GM12878 (cell line): ENCODE data around the gene CCNY. TPM values are rescaled to one million over a fixed set of nuclear protein-coding genes. Genes with fewer than 3 reads are reported as not detected.

Source experiments
- ATAC-seq: fragments of 200-7000 bp; cut with Tn5 transposase; 3 replicates; pipeline ENCODE4 v1.9.1; 2020; ENCODE audit warnings: mild to moderate bottlenecking, moderate library complexity
- BruUV-seq: library from RNA; stranded (reverse); fragments of 400-500 nt; replicated peaks from 2 replicates; lab custom pipeline; 2021; lab: Mats Ljungman, UMichigan
- CTCF ChIA-PET: fragments of 300-600 bp; sonication (Branson Sonifier 250); formaldehyde crosslinking; extraction: SDS; loops from one replicate; lab custom pipeline; 2021; ENCODE audit warnings: inconsistent platforms; lab: Yijun Ruan, JAX
- POLR2A ChIA-PET: fragments of 350-600 bp; formaldehyde crosslinking; extraction: SDS; loops from one replicate; lab custom pipeline; 2021; ENCODE audit warnings: inconsistent platforms; lab: Charles Lee
- RAD21 ChIA-PET: fragments of 300-600 bp; sonication (Branson Sonifier 250); formaldehyde crosslinking; loops from one replicate; lab custom pipeline; 2023; ENCODE audit warnings: antibody characterized with exemption; ENCODE audit not compliant: unreplicated experiment; lab: Charles Lee
- SMC1A ChIA-PET: fragments of 300-600 bp; sonication (Branson Sonifier 250); formaldehyde crosslinking; loops from one replicate; lab custom pipeline; 2023; ENCODE audit not compliant: unreplicated experiment, uncharacterized antibody; lab: Charles Lee
- DNase-seq: peaks from one replicate; pipeline ENCODE4 v3.0.0-alpha.2; 2011; ENCODE audit warnings: low read depth, low spot score
- FAIRE-seq: peaks from 3 replicates; lab custom pipeline; 2011; peaks lifted over from hg19 to GRCh38; lab: Jason Lieb, UNC
- H2AFZ ChIP-seq: 2 replicates; pipeline ENCODE4 v1.6.0; 2011; ENCODE audit warnings: low read depth, low read length, control low read depth; ENCODE audit not compliant: control insufficient read depth
- H3K27ac ChIP-seq: 2 replicates; pipeline ENCODE4 v1.5.1; 2011; ENCODE audit warnings: control low read depth; ENCODE audit not compliant: control insufficient read depth, insufficient read depth
- H3K27me3 ChIP-seq, 2 experiments: replicated peaks in 1 of 2; 2 replicates each; pipeline versions ENCODE4 v1.6.0 to v1.6.1; 2011; ENCODE audit warnings: low read length in 1 of 2; ENCODE audit not compliant: control insufficient read depth in 2 of 2, insufficient read depth in 2 of 2
- H3K36me3 ChIP-seq, 2 experiments: 2 replicates each; pipeline ENCODE4 v1.5.1; 2011; ENCODE audit warnings: low read length in 1 of 2; ENCODE audit not compliant: control insufficient read depth in 2 of 2, insufficient read depth in 2 of 2
- H3K4me1 ChIP-seq: 2 replicates; pipeline ENCODE4 v1.6.1; 2011; ENCODE audit warnings: mild to moderate bottlenecking, low read length, moderate library complexity, mixed read lengths; ENCODE audit not compliant: control insufficient read depth, insufficient read depth
- H3K4me2 ChIP-seq: 2 replicates; pipeline ENCODE4 v1.6.0; 2011; ENCODE audit warnings: control low read depth; ENCODE audit not compliant: control insufficient read depth, insufficient read depth
- H3K4me3 ChIP-seq: fragments of 200-600 bp; sonication (generic); 2 replicates; pipeline ENCODE4 v1.5.1; 2016
- H3K79me2 ChIP-seq: 2 replicates; pipeline ENCODE4 v1.6.0; 2011; ENCODE audit warnings: low read length; ENCODE audit not compliant: control insufficient read depth, insufficient read depth
- H3K9ac ChIP-seq: 2 replicates; pipeline ENCODE4 v1.8.0; 2011; ENCODE audit warnings: low read length, control low read depth, mixed read lengths; ENCODE audit not compliant: control insufficient read depth, insufficient read depth
- H3K9me3 ChIP-seq: replicated peaks from 3 replicates; pipeline ENCODE4 v1.5.1; 2011; ENCODE audit warnings: mild to moderate bottlenecking, low read length; ENCODE audit not compliant: control insufficient read depth, insufficient read depth
- H4K20me1 ChIP-seq: 2 replicates; pipeline ENCODE4 v1.6.0; 2011; ENCODE audit not compliant: control insufficient read depth, insufficient read depth
- DPF2 ChIP-seq: fragments of 450-650 bp; IDR thresholded peaks from 2 replicates; pipeline ENCODE4 v1.6.1; 2017; ENCODE audit warnings: mild to moderate bottlenecking
- IKZF1 ChIP-seq: fragments of 450-650 bp; conservative IDR thresholded peaks from 2 replicates; pipeline ENCODE4 v1.6.1; 2017; ENCODE audit warnings: antibody characterized with exemption, mild to moderate bottlenecking
- MTA3 ChIP-seq: IDR thresholded peaks from 2 replicates; pipeline ENCODE4 v1.6.1; 2012; ENCODE audit warnings: low read length, inconsistent platforms, borderline replicate concordance
- POLR2A ChIP-seq: IDR thresholded peaks from 2 replicates; pipeline ENCODE4 v1.6.1; 2011; ENCODE audit warnings: low read depth, mild to moderate bottlenecking, low read length
- STAT1 ChIP-seq: fragments of 450-650 bp; conservative IDR thresholded peaks from 2 replicates; pipeline ENCODE4 v1.6.1; 2014; ENCODE audit warnings: antibody characterized with exemption, mild to moderate bottlenecking
- WGBS: methylation state at CpG from one replicate; pipeline ENCODE4 v1.1.6; 2016; ENCODE audit warnings: low lambda C conversion rate; ENCODE audit not compliant: insufficient replicate concordance, insufficient coverage; ENCODE audit errors: missing lambda C conversion rate; 5-methylcytosine and 5-hydroxymethylcytosine counted together
- in situ Hi-C: fragments of 300-500 bp; cut with MboI; formaldehyde crosslinking; loops from 9 replicates; pipeline ENCODE4 v1.14.3; 2018; ENCODE audit warnings: mixed read lengths
- intact Hi-C: fragments of 100-400 bp; cut with micrococcal nuclease; formaldehyde crosslinking; loops from one replicate; pipeline ENCODE4 v1.14.2; 2022; ENCODE audit not compliant: unreplicated experiment
- polyA plus RNA-seq, 11 experiments: library from polyadenylated mRNA; depleted of rRNA in 4 of 11; unstranded in 6 of 11; stranded (reverse) in 5 of 11; fragments of >200 nt; fragmentation: Nextera tagmentation in 4 of 11; fragmentation: Illumina TruSeq in 1 of 11; extraction: Ambion mirVana in 4 of 11; extraction: Trizol in 1 of 11; gene quantifications; 1 replicate in 1 of 11; 2 replicates in 10 of 11; pipeline versions ENCODE4 v1.2.1 to v1.2.3, GENCODE V29; 2011 to 2016; ENCODE audit warnings: inconsistent platforms in 2 of 11, missing spikeins in 2 of 11, low read depth in 1 of 11
- total RNA-seq, 4 experiments: library from RNA; depleted of rRNA in 3 of 4; stranded (reverse); fragments of >200 nt in 3 of 4; fragmentation: Illumina TruSeq in 1 of 4; extraction: Trizol in 1 of 4; gene quantifications; 2 replicates each; pipeline versions ENCODE4 v1.2.1 to v1.2.3, GENCODE V29; 2013 to 2021
- TF ChIP-seq, protein P1 (sequence below): fragments of 450-650 bp; IDR thresholded peaks from 2 replicates; pipeline ENCODE4 v1.6.1; 2017; ENCODE audit warnings: antibody characterized with exemption, mild to moderate bottlenecking, moderate library complexity
- TF ChIP-seq, protein P2 (sequence below): IDR thresholded peaks from 2 replicates; pipeline ENCODE4 v1.6.1; 2012; ENCODE audit warnings: low read depth, low read length, improper control_type of control experiment
- TF ChIP-seq, protein P3 (sequence below), 3 experiments: IDR thresholded peaks in 2 of 3; conservative IDR thresholded peaks in 1 of 3; 2 replicates each; pipeline ENCODE4 v1.5.1; 2011; ENCODE audit warnings: low read depth in 3 of 3, low read length in 3 of 3, mild to moderate bottlenecking in 3 of 3, control low read depth in 2 of 3, moderate library complexity in 2 of 3, inconsistent platforms in 1 of 3, mixed read lengths in 1 of 3; ENCODE audit not compliant: control insufficient read depth in 2 of 3, insufficient read depth in 1 of 3; ENCODE audit errors: extremely low read depth in 1 of 3
- TF ChIP-seq, protein P4 (sequence below): fragments of 450-650 bp; IDR thresholded peaks from 2 replicates; pipeline ENCODE4 v1.6.1; 2017; ENCODE audit warnings: mild to moderate bottlenecking, moderate library complexity

The CCNY gene
- total and polyA plus RNA-seq, 10 of the 15 experiments (the other 5 are each of a cell fraction or from before 2014, with no cell fraction given): 3.6 to 50.0 (median 26.1) TPM

DNA sequence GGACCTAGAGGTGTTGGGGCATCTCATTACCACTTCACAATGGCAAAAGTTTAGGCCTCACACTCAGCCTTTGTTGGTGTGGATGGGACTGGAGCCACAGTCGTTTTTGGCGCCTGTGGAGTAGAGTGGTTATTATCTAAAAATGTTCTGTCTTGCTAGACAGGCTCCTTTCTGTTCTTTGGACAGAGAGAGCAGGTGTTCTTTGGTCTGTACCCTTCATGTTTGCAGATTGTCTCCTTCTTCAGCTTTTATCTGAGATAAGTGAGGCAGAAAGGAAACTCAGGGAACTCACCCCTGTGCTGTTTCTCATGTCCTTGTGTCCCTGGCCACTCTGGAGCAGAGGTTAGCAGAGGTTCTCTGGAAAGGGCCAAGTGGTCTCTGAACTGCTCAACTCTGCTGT is 103.7 kb downstream of the CCNY start (continued):
- TF ChIP-seq, protein P1, sequence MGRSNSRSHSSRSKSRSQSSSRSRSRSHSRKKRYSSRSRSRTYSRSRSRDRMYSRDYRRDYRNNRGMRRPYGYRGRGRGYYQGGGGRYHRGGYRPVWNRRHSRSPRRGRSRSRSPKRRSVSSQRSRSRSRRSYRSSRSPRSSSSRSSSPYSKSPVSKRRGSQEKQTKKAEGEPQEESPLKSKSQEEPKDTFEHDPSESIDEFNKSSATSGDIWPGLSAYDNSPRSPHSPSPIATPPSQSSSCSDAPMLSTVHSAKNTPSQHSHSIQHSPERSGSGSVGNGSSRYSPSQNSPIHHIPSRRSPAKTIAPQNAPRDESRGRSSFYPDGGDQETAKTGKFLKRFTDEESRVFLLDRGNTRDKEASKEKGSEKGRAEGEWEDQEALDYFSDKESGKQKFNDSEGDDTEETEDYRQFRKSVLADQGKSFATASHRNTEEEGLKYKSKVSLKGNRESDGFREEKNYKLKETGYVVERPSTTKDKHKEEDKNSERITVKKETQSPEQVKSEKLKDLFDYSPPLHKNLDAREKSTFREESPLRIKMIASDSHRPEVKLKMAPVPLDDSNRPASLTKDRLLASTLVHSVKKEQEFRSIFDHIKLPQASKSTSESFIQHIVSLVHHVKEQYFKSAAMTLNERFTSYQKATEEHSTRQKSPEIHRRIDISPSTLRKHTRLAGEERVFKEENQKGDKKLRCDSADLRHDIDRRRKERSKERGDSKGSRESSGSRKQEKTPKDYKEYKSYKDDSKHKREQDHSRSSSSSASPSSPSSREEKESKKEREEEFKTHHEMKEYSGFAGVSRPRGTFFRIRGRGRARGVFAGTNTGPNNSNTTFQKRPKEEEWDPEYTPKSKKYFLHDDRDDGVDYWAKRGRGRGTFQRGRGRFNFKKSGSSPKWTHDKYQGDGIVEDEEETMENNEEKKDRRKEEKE: no peak
- TF ChIP-seq MTA3: no peak
- TF ChIP-seq, protein P2, sequence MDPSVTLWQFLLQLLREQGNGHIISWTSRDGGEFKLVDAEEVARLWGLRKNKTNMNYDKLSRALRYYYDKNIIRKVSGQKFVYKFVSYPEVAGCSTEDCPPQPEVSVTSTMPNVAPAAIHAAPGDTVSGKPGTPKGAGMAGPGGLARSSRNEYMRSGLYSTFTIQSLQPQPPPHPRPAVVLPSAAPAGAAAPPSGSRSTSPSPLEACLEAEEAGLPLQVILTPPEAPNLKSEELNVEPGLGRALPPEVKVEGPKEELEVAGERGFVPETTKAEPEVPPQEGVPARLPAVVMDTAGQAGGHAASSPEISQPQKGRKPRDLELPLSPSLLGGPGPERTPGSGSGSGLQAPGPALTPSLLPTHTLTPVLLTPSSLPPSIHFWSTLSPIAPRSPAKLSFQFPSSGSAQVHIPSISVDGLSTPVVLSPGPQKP: no peak

DNA sequence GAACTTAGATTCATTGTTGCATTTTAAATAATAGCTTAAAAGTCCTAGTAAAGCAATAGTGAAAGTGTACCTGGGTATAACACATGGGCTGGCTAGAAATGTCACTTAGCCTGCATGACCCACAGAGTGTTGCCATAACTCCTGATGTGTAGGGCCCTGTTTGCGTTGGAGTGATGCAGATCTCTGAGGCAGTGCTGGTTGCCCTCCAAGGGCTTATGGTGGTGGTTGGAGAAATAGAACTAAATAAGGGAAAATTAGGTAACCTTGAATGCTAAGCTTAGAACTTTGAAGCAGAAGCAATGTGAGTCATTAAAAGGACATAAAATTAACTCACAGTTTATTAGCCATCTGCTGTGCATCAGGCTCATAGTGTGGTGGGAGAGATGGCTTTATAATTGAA is 105.7 kb downstream of the CCNY start:
- intact Hi-C loops: no loop called here
- BruUV-seq: no TSS peak
- ChIA-PET RAD21 (no interaction called here), SMC1A (interaction anchor here (0.6 kb wide), 1 partner anchor 156 kb away, joined by 3 read pairs; no protein-coding TSS in a partner anchor), POLR2A (no interaction called here), CTCF (interaction anchor here (1.4 kb wide), 1 partner anchor 24 kb away, joined by 3 read pairs; no protein-coding TSS in a partner anchor)
- WGBS: 100% methylated on average over 1 of the region's 1 CpG
- Histone ChIP-seq H3K27me3 (no peaks in the 10 kb centered on the region), H3K9ac (no peak overlapping the region), H3K36me3 (no peaks in the 10 kb centered on the region), H3K4me2 (no peak overlapping the region), H3K27ac (no peak overlapping the region), H3K4me3 (no peak overlapping the region), H3K9me3 (peaks cover 27% of the 10 kb centered on the region), H3K4me1 (no peaks in the 10 kb centered on the region), H2AFZ (no peak overlapping the region), H4K20me1 (no peaks in the 10 kb centered on the region), H3K79me2 (peaks cover 4% of the 10 kb centered on the region)
- in situ Hi-C loops: no loop called here
- TF ChIP-seq, protein P3, sequence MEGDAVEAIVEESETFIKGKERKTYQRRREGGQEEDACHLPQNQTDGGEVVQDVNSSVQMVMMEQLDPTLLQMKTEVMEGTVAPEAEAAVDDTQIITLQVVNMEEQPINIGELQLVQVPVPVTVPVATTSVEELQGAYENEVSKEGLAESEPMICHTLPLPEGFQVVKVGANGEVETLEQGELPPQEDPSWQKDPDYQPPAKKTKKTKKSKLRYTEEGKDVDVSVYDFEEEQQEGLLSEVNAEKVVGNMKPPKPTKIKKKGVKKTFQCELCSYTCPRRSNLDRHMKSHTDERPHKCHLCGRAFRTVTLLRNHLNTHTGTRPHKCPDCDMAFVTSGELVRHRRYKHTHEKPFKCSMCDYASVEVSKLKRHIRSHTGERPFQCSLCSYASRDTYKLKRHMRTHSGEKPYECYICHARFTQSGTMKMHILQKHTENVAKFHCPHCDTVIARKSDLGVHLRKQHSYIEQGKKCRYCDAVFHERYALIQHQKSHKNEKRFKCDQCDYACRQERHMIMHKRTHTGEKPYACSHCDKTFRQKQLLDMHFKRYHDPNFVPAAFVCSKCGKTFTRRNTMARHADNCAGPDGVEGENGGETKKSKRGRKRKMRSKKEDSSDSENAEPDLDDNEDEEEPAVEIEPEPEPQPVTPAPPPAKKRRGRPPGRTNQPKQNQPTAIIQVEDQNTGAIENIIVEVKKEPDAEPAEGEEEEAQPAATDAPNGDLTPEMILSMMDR (IDR thresholded peaks at IDR 0.05 in 2 of 3, conservative IDR thresholded peaks at IDR 0.05 in 1 of 3; ENCODE audit: control insufficient read depth in 2 of 3, extremely low read depth in 1 of 3, insufficient read depth in 1 of 3, low read depth in 3 of 3, low read length in 3 of 3): no peak
- TF ChIP-seq, protein P4, sequence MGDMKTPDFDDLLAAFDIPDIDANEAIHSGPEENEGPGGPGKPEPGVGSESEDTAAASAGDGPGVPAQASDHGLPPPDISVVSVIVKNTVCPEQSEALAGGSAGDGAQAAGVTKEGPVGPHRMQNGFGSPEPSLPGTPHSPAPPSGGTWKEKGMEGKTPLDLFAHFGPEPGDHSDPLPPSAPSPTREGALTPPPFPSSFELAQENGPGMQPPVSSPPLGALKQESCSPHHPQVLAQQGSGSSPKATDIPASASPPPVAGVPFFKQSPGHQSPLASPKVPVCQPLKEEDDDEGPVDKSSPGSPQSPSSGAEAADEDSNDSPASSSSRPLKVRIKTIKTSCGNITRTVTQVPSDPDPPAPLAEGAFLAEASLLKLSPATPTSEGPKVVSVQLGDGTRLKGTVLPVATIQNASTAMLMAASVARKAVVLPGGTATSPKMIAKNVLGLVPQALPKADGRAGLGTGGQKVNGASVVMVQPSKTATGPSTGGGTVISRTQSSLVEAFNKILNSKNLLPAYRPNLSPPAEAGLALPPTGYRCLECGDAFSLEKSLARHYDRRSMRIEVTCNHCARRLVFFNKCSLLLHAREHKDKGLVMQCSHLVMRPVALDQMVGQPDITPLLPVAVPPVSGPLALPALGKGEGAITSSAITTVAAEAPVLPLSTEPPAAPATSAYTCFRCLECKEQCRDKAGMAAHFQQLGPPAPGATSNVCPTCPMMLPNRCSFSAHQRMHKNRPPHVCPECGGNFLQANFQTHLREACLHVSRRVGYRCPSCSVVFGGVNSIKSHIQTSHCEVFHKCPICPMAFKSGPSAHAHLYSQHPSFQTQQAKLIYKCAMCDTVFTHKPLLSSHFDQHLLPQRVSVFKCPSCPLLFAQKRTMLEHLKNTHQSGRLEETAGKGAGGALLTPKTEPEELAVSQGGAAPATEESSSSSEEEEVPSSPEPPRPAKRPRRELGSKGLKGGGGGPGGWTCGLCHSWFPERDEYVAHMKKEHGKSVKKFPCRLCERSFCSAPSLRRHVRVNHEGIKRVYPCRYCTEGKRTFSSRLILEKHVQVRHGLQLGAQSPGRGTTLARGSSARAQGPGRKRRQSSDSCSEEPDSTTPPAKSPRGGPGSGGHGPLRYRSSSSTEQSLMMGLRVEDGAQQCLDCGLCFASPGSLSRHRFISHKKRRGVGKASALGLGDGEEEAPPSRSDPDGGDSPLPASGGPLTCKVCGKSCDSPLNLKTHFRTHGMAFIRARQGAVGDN: no peak
- TF ChIP-seq STAT1: no peak
- no peak for TF ChIP-seq DPF2
- no peak for TF ChIP-seq POLR2A
- TF ChIP-seq IKZF1: no peak
- ATAC-seq: no peak
- no peak for DNase-seq
- FAIRE-seq: no peak
